Gastroesophageal sphincter (tissue), 4 donors: Measurements from ENCODE around the gene OGFRL1. TPM values are rescaled to one million over a fixed set of nuclear protein-coding genes. Genes with fewer than 3 reads are reported as not detected.

ENCODE experiments used
- ATAC-seq: fragments of 150-250 bp; one replicate; pipeline ENCODE4 v1.9.1; 2016; ENCODE audit warnings: mild to moderate bottlenecking, moderate library complexity
- H3K27ac ChIP-seq, 4 donors: fragments of 200-600 bp; sonication (generic) in 3 of 4; 1 replicate in 3 of 4; 2 replicates in 1 of 4; pipeline ENCODE4 v1.5.1; 2016 to 2019
- H3K27me3 ChIP-seq: fragments of 200-600 bp; sonication (generic); one replicate; pipeline ENCODE4 v1.5.1; 2019
- H3K36me3 ChIP-seq, 2 donors: fragments of 200-600 bp; sonication (generic); one replicate each; pipeline ENCODE4 v1.5.1; 2019; ENCODE audit warnings: control low read depth in 1 of 2
- H3K4me1 ChIP-seq, 3 donors: fragments of 200-600 bp; sonication (generic); 1 replicate in 2 of 3; 2 replicates in 1 of 3; pipeline ENCODE4 v1.5.1; 2016 to 2019; ENCODE audit warnings: control low read depth in 2 of 3
- H3K4me3 ChIP-seq, 2 donors: fragments of 200-600 bp; sonication (generic); one replicate each; pipeline ENCODE4 v1.5.1; 2019; ENCODE audit warnings: mild to moderate bottlenecking in 1 of 2, moderate library complexity in 1 of 2
- H3K9me3 ChIP-seq, 3 donors: fragments of 200-600 bp; sonication (generic); one replicate each; pipeline ENCODE4 v1.5.1; 2017 to 2019; ENCODE audit warnings: control low read depth in 2 of 3
- CTCF ChIP-seq, 4 experiments: fragments of 200-600 bp in 2 of 4; fragments of 450-650 bp in 2 of 4; sonication (generic) in 1 of 4; IDR thresholded peaks; one replicate each; pipeline ENCODE4 v1.5.1; 2017 to 2019; ENCODE audit warnings: antibody characterized with exemption in 4 of 4, mild to moderate bottlenecking in 2 of 4, moderate library complexity in 2 of 4
- EP300 ChIP-seq: sonication (generic); formaldehyde crosslinking; IDR thresholded peaks from one replicate; pipeline ENCODE4 v1.6.1; 2017; ENCODE audit warnings: antibody characterized with exemption, mild to moderate bottlenecking
- POLR2A ChIP-seq, 2 donors: fragments of 450-650 bp; IDR thresholded peaks; one replicate each; pipeline ENCODE4 v1.6.1; 2017; ENCODE audit warnings: antibody characterized with exemption in 2 of 2, mild to moderate bottlenecking in 2 of 2, moderate library complexity in 1 of 2
- POLR2AphosphoS5 ChIP-seq: sonication (generic); formaldehyde crosslinking; IDR thresholded peaks from one replicate; pipeline ENCODE4 v1.6.1; 2017; ENCODE audit warnings: antibody characterized with exemption
- WGBS, 2 donors: methylation state at CpG; one replicate each; pipeline ENCODE4 v1.1.5; 2018; ENCODE audit warnings: low coverage in 1 of 2; 5-methylcytosine and 5-hydroxymethylcytosine counted together
- total RNA-seq, 4 donors: library from RNA; depleted of rRNA; stranded (reverse); fragments of >200 nt; gene quantifications; one replicate each; pipeline ENCODE4 v1.1.0, GENCODE V29; 2016

OGFRL1 gene
- total RNA-seq, 4 donors from 2014 or later, result 29.0 to 52.3 (median 46.5) TPM

- Histone ChIP-seq H3K4me3 (no peak overlapping the region), H3K27ac (peak overlapping the region; percentile 61 to 77 (median 68)), H3K36me3 (no peaks in the 10 kb centered on the region), H3K27me3 (no peaks in the 10 kb centered on the region), H3K4me1 (peaks cover 8 to 34% (median 12%) of the 10 kb centered on the region in 3 donors), H3K9me3 (no peaks in the 10 kb centered on the region)
- TF ChIP-seq POLR2AphosphoS5, result peak; percentile 46
- TF ChIP-seq CTCF (IDR thresholded peaks at IDR 0.05), result no peak
- WGBS, 2 donors, result 4 to 19% methylated on average over 5 of the region's 5 CpGs
- peak; percentile 75 for ATAC-seq
These were observed 61.5 kb downstream of the OGFRL1 start for GRCh38 chr6:71349976-71350615.

- no peak for ATAC-seq
- Histone ChIP-seq H3K4me1 (peaks cover 8 to 34% (median 12%) of the 10 kb centered on the region in 3 donors), H3K9me3 (no peaks in the 10 kb centered on the region), H3K36me3 (no peaks in the 10 kb centered on the region), H3K27ac (peak overlapping the region; percentile 61 to 77 (median 68)), H3K27me3 (no peaks in the 10 kb centered on the region), H3K4me3 (no peak overlapping the region)
- TF ChIP-seq POLR2AphosphoS5 (no peak), CTCF (IDR thresholded peaks at IDR 0.05) (no peak), POLR2A (IDR thresholded peaks at IDR 0.05) (no peak), EP300 (no peak)
These were observed 62.6 kb downstream of the OGFRL1 start for GRCh38 chr6:71351190-71351589.
